ENCODE measurements around the gene ARHGAP10. TPM values are rescaled to one million over a fixed set of nuclear protein-coding genes. Genes with fewer than 3 reads are reported as not detected.

Gene ARHGAP10
- total RNA-seq, 6 experiments from 2014 or later = 5.5 to 13.3 (median 10.4) TPM

DNA sequence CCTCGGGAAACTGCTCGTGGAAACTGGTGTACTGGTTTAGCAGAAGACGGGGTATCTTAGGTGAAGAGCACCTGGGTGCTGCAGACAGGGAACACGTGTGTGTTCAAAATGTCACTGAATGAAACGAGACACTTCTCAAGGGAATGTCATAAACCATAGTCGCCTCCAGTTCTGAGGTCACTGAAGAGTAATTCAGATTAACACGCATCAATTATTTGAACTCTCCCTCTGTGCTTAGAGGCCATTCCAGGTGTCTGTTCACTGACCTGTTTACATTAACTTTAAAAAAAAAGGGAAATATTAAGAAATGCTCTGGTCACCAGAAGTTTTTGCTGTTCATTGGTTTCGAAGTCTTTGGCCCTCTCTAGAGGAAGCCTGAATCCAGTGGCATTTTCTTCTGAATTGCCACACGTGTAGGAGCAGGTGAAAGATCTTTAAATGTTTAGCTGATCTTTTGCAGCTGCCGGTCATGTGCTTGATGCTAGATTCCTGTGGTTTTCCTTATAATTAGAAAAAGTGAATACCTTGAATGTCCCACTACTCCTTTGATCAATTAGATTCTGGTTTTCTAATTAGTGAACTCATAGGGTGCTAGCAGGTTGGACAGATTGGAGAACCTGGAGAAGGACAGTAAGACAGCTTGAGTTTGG is 330.5 kb downstream of the ARHGAP10 start:
- H3K36me3 ChIP-seq = peaks cover 0 to 6% (median 0%) of the 10 kb centered on the region in 4 donors
- no peak for TF ChIP-seq POLR2A (IDR thresholded peaks at IDR 0.05)
- TF ChIP-seq, protein P1, sequence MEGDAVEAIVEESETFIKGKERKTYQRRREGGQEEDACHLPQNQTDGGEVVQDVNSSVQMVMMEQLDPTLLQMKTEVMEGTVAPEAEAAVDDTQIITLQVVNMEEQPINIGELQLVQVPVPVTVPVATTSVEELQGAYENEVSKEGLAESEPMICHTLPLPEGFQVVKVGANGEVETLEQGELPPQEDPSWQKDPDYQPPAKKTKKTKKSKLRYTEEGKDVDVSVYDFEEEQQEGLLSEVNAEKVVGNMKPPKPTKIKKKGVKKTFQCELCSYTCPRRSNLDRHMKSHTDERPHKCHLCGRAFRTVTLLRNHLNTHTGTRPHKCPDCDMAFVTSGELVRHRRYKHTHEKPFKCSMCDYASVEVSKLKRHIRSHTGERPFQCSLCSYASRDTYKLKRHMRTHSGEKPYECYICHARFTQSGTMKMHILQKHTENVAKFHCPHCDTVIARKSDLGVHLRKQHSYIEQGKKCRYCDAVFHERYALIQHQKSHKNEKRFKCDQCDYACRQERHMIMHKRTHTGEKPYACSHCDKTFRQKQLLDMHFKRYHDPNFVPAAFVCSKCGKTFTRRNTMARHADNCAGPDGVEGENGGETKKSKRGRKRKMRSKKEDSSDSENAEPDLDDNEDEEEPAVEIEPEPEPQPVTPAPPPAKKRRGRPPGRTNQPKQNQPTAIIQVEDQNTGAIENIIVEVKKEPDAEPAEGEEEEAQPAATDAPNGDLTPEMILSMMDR (IDR thresholded peaks at IDR 0.05) = no peak
- DNase-seq (no peak), ATAC-seq (no peak)
- no peak overlapping the region for H3K4me3 ChIP-seq
- peaks cover 0 to 34% (median 13%) of the 10 kb centered on the region in 4 donors for H3K4me1 ChIP-seq
- intact Hi-C loops (cut with DNase I) = no loop called here
- H3K9me3 ChIP-seq = no peaks in the 10 kb centered on the region
- H3K27me3 ChIP-seq = no peaks in the 10 kb centered on the region
- WGBS (ENCODE audit: insufficient coverage, low coverage, low lambda C conversion rate, missing lambda C conversion rate) = 83% methylated on average over 10 of the region's 10 CpGs
- H3K27ac ChIP-seq = no peak overlapping the region

DNA sequence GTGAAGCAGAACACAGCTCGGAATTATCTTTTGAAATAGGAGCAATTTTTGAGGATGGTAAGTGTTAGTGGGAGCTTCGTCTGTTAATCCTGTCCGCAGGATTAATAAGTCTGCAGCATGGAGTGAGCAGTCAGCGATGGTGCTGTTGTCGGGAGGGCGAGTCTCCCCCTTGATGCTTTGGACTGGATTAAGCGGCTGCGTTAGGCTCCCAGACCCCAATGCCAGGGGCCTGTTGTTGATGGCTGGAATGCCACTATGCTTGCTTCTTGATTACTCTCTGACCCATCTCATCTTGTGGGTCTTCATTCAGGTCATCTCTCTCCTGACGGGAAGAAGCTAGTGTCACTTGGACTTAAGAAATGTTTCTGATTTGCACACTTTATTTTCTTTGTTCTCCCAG is 332.6 kb downstream of the ARHGAP10 start:
- WGBS (ENCODE audit: insufficient coverage, low coverage, low lambda C conversion rate, missing lambda C conversion rate) = 91% methylated on average over 5 of the region's 9 CpGs
- Histone ChIP-seq H3K4me3 (no peak overlapping the region), H3K9me3 (no peaks in the 10 kb centered on the region), H3K4me1 (peaks cover 0 to 19% (median 7%) of the 10 kb centered on the region in 4 donors), H3K27me3 (no peaks in the 10 kb centered on the region), H3K27ac (no peak overlapping the region), H3K36me3 (peaks cover 0 to 6% (median 0%) of the 10 kb centered on the region in 4 donors)
- DNase-seq = no peak
- no peak for TF ChIP-seq POLR2A (IDR thresholded peaks at IDR 0.05)
- TF ChIP-seq, protein P1 (IDR thresholded peaks at IDR 0.05) = no peak
- ATAC-seq = no peak
- intact Hi-C loops (cut with DNase I) = no loop called here

DNA sequence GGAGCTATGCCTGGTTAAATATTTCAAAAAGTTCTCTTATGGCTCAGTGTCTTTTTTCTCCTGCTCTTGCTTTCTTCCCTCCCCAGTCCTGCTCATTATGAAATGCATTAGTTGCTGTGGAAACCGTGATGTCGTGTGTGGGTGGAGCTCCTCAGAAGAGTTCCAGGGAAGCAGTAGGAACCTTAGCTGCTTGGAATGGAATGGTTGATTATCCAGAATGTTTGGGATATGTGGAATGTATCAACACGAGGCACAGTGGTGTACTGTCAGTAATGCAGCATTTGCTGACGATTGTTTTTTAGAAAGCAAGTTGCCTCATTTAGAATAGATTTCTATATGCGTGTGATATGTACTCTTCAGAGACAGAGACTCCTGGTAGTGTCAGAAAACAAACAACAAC is 333.2 kb downstream of the ARHGAP10 start:
- Histone ChIP-seq H3K9me3 (no peaks in the 10 kb centered on the region), H3K4me1 (peaks cover 0 to 19% (median 6%) of the 10 kb centered on the region in 4 donors), H3K36me3 (peaks cover 0 to 6% (median 0%) of the 10 kb centered on the region in 4 donors), H3K27me3 (no peaks in the 10 kb centered on the region), H3K27ac (no peak overlapping the region), H3K4me3 (no peak overlapping the region)
- WGBS (ENCODE audit: insufficient coverage, low coverage, low lambda C conversion rate, missing lambda C conversion rate) = 74% methylated on average over 5 of the region's 5 CpGs
- TF ChIP-seq, protein P1 (IDR thresholded peaks at IDR 0.05) = no peak
- TF ChIP-seq POLR2A (IDR thresholded peaks at IDR 0.05) = no peak
- no peak for DNase-seq
- no peak for ATAC-seq
- intact Hi-C loops (cut with DNase I) = no loop called here

DNA sequence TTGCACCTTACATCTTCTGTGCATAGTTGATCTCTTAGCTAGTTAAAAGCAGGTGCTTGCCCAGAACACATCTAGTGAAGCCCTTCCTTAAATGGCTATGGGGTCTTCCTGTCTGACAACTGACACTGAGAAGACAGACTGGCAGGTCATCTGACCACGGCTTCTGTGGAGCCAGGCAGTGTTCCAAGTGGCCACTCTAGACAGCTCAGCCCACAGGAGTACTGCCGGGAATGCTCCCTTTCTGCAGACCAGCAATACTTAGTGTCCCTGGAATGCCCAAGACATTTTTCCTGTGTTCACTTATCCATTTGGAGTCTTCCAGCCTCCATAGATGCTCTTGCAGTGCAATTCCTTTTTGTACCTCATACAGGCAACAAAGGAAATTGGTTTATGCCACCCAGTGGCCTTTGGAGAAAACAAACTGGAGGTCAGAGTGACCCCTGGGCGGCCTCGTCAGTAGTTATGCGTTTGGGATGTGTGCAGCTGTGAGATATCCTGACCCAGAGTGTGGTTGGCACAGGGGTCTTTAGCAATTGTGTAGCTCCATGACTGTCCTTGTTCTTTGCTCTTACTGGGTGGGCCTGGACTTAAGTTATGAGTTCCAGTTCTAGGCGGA is 335.5 kb downstream of the ARHGAP10 start:
- H3K36me3 ChIP-seq = peaks cover 0 to 6% (median 0%) of the 10 kb centered on the region in 4 donors
- intact Hi-C loops (cut with DNase I) = no loop called here

More for the DNA sequence above, 335.5 kb downstream of the ARHGAP10 start:
- Histone ChIP-seq H3K27ac (no peak overlapping the region), H3K4me1 (peaks cover 0 to 7% (median 0%) of the 10 kb centered on the region in 4 donors), H3K9me3 (no peaks in the 10 kb centered on the region), H3K27me3 (no peaks in the 10 kb centered on the region), H3K4me3 (no peak overlapping the region)
- DNase-seq = no peak
- 75% methylated on average over 1 of the region's 6 CpGs for WGBS (ENCODE audit: insufficient coverage, low coverage, low lambda C conversion rate, missing lambda C conversion rate)
- peak; percentile 46 to 65 (median 52) for ATAC-seq
- TF ChIP-seq POLR2A (IDR thresholded peaks at IDR 0.05) = no peak
- TF ChIP-seq, protein P1 (IDR thresholded peaks at IDR 0.05) = peak in 2 of 4 donors; percentile 17

All from right lobe of liver (tissue), 6 donors.